ENCODE data around the gene CDKAL1.

DNA sequence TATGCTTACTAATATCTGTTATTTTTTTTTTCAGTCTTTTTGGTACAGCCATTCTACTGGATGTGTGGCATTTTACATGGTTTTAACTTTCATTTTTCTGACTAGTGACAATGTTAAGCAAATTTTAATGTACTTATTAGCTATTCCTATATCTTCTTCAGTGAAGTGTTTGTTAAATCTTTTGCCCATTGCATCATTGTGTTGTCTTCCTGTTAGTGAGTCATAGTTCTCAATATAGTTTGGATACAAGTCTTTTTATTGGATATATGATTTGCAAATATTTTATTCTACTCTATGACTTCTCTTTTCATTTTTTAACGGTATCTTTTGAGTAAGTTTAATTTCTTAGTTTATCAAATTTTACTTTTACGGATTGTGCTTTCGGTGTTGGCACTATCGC, 519.4 kb downstream of the CDKAL1 start:
- TF ChIP-seq, protein P1, sequence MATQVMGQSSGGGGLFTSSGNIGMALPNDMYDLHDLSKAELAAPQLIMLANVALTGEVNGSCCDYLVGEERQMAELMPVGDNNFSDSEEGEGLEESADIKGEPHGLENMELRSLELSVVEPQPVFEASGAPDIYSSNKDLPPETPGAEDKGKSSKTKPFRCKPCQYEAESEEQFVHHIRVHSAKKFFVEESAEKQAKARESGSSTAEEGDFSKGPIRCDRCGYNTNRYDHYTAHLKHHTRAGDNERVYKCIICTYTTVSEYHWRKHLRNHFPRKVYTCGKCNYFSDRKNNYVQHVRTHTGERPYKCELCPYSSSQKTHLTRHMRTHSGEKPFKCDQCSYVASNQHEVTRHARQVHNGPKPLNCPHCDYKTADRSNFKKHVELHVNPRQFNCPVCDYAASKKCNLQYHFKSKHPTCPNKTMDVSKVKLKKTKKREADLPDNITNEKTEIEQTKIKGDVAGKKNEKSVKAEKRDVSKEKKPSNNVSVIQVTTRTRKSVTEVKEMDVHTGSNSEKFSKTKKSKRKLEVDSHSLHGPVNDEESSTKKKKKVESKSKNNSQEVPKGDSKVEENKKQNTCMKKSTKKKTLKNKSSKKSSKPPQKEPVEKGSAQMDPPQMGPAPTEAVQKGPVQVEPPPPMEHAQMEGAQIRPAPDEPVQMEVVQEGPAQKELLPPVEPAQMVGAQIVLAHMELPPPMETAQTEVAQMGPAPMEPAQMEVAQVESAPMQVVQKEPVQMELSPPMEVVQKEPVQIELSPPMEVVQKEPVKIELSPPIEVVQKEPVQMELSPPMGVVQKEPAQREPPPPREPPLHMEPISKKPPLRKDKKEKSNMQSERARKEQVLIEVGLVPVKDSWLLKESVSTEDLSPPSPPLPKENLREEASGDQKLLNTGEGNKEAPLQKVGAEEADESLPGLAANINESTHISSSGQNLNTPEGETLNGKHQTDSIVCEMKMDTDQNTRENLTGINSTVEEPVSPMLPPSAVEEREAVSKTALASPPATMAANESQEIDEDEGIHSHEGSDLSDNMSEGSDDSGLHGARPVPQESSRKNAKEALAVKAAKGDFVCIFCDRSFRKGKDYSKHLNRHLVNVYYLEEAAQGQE (IDR thresholded peaks at IDR 0.05; ENCODE audit: insufficient read depth in 1 of 2, low read depth in 2 of 2, low read length in 2 of 2), result no peak
- no peak for TF ChIP-seq POLR2AphosphoS5 (IDR thresholded peaks at IDR 0.05; ENCODE audit: low read depth, low read length)
- TF ChIP-seq TAF1 (IDR thresholded peaks at IDR 0.05; ENCODE audit: borderline replicate concordance, insufficient read depth, low read length), result no peak
